ENCODE results near the gene WDR36. TPM values are rescaled to one million over a fixed set of nuclear protein-coding genes. Genes with fewer than 3 reads are reported as not detected.

Gene WDR36
- total RNA-seq, 2 experiments from 2014 or later, result 22.0 to 22.4 TPM

DNA sequence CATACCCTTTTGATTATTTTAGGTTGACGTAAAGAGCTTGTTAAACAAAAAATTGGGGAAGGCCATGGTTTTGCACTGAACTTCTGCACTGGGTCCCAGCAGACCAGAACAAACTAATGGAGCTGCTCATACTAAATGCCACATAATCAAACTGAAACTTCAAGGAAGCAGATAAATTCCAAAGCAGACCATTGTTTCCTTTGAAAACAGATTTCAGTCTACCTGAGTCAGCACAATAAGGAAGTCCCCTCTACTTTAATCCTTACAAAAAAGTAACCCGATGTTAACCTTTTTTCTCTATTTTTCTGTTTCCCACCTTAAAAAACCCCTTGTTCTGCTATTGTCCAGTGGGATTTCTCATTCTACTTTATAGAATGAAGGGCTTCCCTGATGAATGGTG is 39.2 kb downstream of the WDR36 start:
- intact Hi-C loops (cut with DNase I, micrococcal nuclease), result no loop called here
- CTCF ChIA-PET, result no interaction called here
- peaks cover 23% of the 10 kb centered on the region for H3K36me3 Mint-ChIP-seq (ENCODE audit: low read depth)

DNA sequence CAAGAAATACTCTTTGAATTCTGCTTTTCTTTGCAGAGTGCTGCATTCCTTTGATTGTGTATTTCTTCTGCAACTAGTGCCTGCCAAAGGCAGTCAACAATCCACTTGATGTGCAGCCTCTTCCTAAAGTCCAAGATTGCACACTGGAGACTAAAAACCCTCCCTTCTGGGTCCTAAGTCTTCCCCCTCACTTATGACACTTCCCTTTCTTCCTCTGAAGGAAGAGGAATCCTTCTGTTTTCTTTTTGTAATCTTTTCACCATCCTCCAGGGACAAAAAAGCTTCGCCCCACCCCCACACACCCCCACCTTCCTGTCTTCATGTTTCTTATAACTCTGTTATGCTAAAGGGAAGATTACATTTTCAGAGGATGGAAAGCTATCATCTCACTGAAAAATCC is 39.9 kb downstream of the WDR36 start:
- Mint-ChIP-seq H3K36me3 (ENCODE audit: low read depth) (peaks cover 15% of the 10 kb centered on the region), H3K27ac (no peak overlapping the region), H3K4me1 (ENCODE audit: low read depth) (peaks cover 5% of the 10 kb centered on the region), H3K27me3 (no peaks in the 10 kb centered on the region), H3K4me3 (no peak overlapping the region), H3K9me3 (no peaks in the 10 kb centered on the region)
- no peaks in the 10 kb centered on the region for H3K4me1 ChIP-seq (ENCODE audit: insufficient read depth, low read length)
- H3K4me3 ChIP-seq (ENCODE audit: low read length), result no peak overlapping the region
- TF ChIP-seq, protein P1, sequence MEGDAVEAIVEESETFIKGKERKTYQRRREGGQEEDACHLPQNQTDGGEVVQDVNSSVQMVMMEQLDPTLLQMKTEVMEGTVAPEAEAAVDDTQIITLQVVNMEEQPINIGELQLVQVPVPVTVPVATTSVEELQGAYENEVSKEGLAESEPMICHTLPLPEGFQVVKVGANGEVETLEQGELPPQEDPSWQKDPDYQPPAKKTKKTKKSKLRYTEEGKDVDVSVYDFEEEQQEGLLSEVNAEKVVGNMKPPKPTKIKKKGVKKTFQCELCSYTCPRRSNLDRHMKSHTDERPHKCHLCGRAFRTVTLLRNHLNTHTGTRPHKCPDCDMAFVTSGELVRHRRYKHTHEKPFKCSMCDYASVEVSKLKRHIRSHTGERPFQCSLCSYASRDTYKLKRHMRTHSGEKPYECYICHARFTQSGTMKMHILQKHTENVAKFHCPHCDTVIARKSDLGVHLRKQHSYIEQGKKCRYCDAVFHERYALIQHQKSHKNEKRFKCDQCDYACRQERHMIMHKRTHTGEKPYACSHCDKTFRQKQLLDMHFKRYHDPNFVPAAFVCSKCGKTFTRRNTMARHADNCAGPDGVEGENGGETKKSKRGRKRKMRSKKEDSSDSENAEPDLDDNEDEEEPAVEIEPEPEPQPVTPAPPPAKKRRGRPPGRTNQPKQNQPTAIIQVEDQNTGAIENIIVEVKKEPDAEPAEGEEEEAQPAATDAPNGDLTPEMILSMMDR (IDR thresholded peaks at IDR 0.05), result no peak
- ATAC-seq (ENCODE audit: poor library complexity), result no peak
- H3K27ac ChIP-seq (ENCODE audit: low read depth in 1 of 2, low read length in 2 of 2), result no peak overlapping the region
- H3K9me3 ChIP-seq (ENCODE audit: control insufficient read depth in 1 of 2, insufficient read depth in 1 of 2, low read length in 2 of 2), result no peaks in the 10 kb centered on the region
- ChIA-PET POLR2A (no interaction called here), CTCF (no interaction called here)
- DNase-seq, result no peak
- H3K27me3 ChIP-seq (ENCODE audit: control insufficient read depth in 1 of 2, insufficient read depth in 2 of 2, low read length in 2 of 2), result no peaks in the 10 kb centered on the region
- H3K36me3 ChIP-seq (ENCODE audit: insufficient read depth, low read length), result peaks cover 4% of the 10 kb centered on the region
- intact Hi-C loops (cut with DNase I, micrococcal nuclease), result no loop called here

More for the DNA sequence above, 39.2 kb downstream of the WDR36 start:
- Mint-ChIP-seq H3K4me1 (ENCODE audit: low read depth) (peaks cover 5% of the 10 kb centered on the region), H3K9me3 (no peaks in the 10 kb centered on the region), H3K4me3 (no peak overlapping the region), H3K27me3 (no peaks in the 10 kb centered on the region), H3K27ac (no peak overlapping the region)
- ATAC-seq (ENCODE audit: poor library complexity) (no peak), DNase-seq (no peak)
- H3K27ac ChIP-seq (ENCODE audit: low read depth in 1 of 2, low read length in 2 of 2), result no peak overlapping the region
- POLR2A ChIA-PET, result interaction anchor here (0.6 kb wide), 1 partner anchor 31 kb away, joined by 3 read pairs; no protein-coding TSS in a partner anchor
- H3K4me3 ChIP-seq (ENCODE audit: low read length), result no peak overlapping the region
- no peaks in the 10 kb centered on the region for H3K4me1 ChIP-seq (ENCODE audit: insufficient read depth, low read length)
- TF ChIP-seq, protein P1 (IDR thresholded peaks at IDR 0.05), result no peak
- no peaks in the 10 kb centered on the region for H3K9me3 ChIP-seq (ENCODE audit: control insufficient read depth in 1 of 2, insufficient read depth in 1 of 2, low read length in 2 of 2)
- no peaks in the 10 kb centered on the region for H3K27me3 ChIP-seq (ENCODE audit: control insufficient read depth in 1 of 2, insufficient read depth in 2 of 2, low read length in 2 of 2)
- H3K36me3 ChIP-seq (ENCODE audit: insufficient read depth, low read length), result peaks cover 10% of the 10 kb centered on the region

DNA sequence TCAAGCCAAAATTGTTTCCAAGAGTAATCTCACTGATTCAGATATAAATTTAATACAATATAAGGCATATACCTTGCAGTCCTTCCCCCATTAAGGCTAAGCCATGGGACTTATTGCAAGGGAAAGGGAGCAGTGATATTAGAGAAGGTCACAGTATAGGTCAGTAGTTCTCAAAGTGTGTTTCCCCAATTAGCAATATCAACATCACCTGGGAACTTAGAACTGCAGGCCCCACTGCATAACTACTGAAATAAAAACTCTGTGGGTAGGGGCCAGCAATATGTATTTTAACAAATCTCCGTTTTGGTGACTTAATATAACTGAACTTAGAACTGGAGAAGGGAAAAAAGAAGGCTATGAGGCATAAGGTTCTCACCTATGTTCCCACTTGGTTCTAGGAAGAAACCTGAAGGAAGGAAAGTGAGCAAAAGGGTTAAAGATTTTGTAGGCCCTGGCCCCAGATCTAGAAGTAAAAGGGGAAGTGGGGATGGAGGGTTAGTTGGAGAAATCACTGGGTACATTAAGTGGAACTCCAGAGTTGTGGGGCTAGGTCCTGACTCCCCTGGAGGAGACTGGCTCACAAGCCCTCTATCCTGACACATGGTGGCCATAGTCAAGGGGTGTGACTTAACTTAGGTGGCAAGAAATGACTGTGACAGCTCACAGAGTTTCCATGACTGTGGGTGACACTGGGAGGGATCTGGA is 40.7 kb downstream of the WDR36 start:
- H3K9me3 ChIP-seq (ENCODE audit: control insufficient read depth in 1 of 2, insufficient read depth in 1 of 2, low read length in 2 of 2), result no peaks in the 10 kb centered on the region
- Mint-ChIP-seq H3K9me3 (no peaks in the 10 kb centered on the region), H3K27me3 (no peaks in the 10 kb centered on the region), H3K36me3 (ENCODE audit: low read depth) (peaks cover 7% of the 10 kb centered on the region), H3K4me3 (no peak overlapping the region), H3K27ac (no peak overlapping the region), H3K4me1 (ENCODE audit: low read depth) (peaks cover 5% of the 10 kb centered on the region)
- no peaks in the 10 kb centered on the region for H3K4me1 ChIP-seq (ENCODE audit: insufficient read depth, low read length)
- H3K27me3 ChIP-seq (ENCODE audit: control insufficient read depth in 1 of 2, insufficient read depth in 2 of 2, low read length in 2 of 2), result no peaks in the 10 kb centered on the region
- ChIA-PET CTCF (no interaction called here), POLR2A (no interaction called here)
- no peak overlapping the region for H3K27ac ChIP-seq (ENCODE audit: low read depth in 1 of 2, low read length in 2 of 2)
- no peaks in the 10 kb centered on the region for H3K36me3 ChIP-seq (ENCODE audit: insufficient read depth, low read length)
- no peak overlapping the region for H3K4me3 ChIP-seq (ENCODE audit: low read length)
- ATAC-seq (ENCODE audit: poor library complexity), result no peak
- no peak for DNase-seq
- intact Hi-C loops (cut with DNase I, micrococcal nuclease), result no loop called here
- TF ChIP-seq, protein P1 (IDR thresholded peaks at IDR 0.05), result no peak
